GM12878 (cell line): ENCODE results near the gene STX1B. TPM values are rescaled to one million over a fixed set of nuclear protein-coding genes. Genes with fewer than 3 reads are reported as not detected.

Experiments
- ATAC-seq: fragments of 200-7000 bp; cut with Tn5 transposase; 3 replicates; pipeline ENCODE4 v1.9.1; 2020; ENCODE audit warnings: mild to moderate bottlenecking, moderate library complexity
- BruUV-seq: library from RNA; stranded (reverse); fragments of 400-500 nt; replicated peaks from 2 replicates; lab custom pipeline; 2021; lab: Mats Ljungman, UMichigan
- CTCF ChIA-PET: fragments of 300-600 bp; sonication (Branson Sonifier 250); formaldehyde crosslinking; extraction: SDS; loops from one replicate; lab custom pipeline; 2021; ENCODE audit warnings: inconsistent platforms; lab: Yijun Ruan, JAX
- POLR2A ChIA-PET: fragments of 350-600 bp; formaldehyde crosslinking; extraction: SDS; loops from one replicate; lab custom pipeline; 2021; ENCODE audit warnings: inconsistent platforms; lab: Charles Lee
- RAD21 ChIA-PET: fragments of 300-600 bp; sonication (Branson Sonifier 250); formaldehyde crosslinking; loops from one replicate; lab custom pipeline; 2023; ENCODE audit warnings: antibody characterized with exemption; ENCODE audit not compliant: unreplicated experiment; lab: Charles Lee
- SMC1A ChIA-PET: fragments of 300-600 bp; sonication (Branson Sonifier 250); formaldehyde crosslinking; loops from one replicate; lab custom pipeline; 2023; ENCODE audit not compliant: unreplicated experiment, uncharacterized antibody; lab: Charles Lee
- DNase-seq: peaks from one replicate; pipeline ENCODE4 v3.0.0-alpha.2; 2011; ENCODE audit warnings: low read depth, low spot score
- FAIRE-seq: peaks from 3 replicates; lab custom pipeline; 2011; peaks lifted over from hg19 to GRCh38; lab: Jason Lieb, UNC
- H2AFZ ChIP-seq: 2 replicates; pipeline ENCODE4 v1.6.0; 2011; ENCODE audit warnings: low read depth, low read length, control low read depth; ENCODE audit not compliant: control insufficient read depth
- H3K27ac ChIP-seq: 2 replicates; pipeline ENCODE4 v1.5.1; 2011; ENCODE audit warnings: control low read depth; ENCODE audit not compliant: control insufficient read depth, insufficient read depth
- H3K27me3 ChIP-seq, 2 experiments: replicated peaks in 1 of 2; 2 replicates each; pipeline versions ENCODE4 v1.6.0 to v1.6.1; 2011; ENCODE audit warnings: low read length in 1 of 2; ENCODE audit not compliant: control insufficient read depth in 2 of 2, insufficient read depth in 2 of 2
- H3K36me3 ChIP-seq, 2 experiments: 2 replicates each; pipeline ENCODE4 v1.5.1; 2011; ENCODE audit warnings: low read length in 1 of 2; ENCODE audit not compliant: control insufficient read depth in 2 of 2, insufficient read depth in 2 of 2
- H3K4me1 ChIP-seq: 2 replicates; pipeline ENCODE4 v1.6.1; 2011; ENCODE audit warnings: mild to moderate bottlenecking, low read length, moderate library complexity, mixed read lengths; ENCODE audit not compliant: control insufficient read depth, insufficient read depth
- H3K4me2 ChIP-seq: 2 replicates; pipeline ENCODE4 v1.6.0; 2011; ENCODE audit warnings: control low read depth; ENCODE audit not compliant: control insufficient read depth, insufficient read depth
- H3K4me3 ChIP-seq: fragments of 200-600 bp; sonication (generic); 2 replicates; pipeline ENCODE4 v1.5.1; 2016
- H3K79me2 ChIP-seq: 2 replicates; pipeline ENCODE4 v1.6.0; 2011; ENCODE audit warnings: low read length; ENCODE audit not compliant: control insufficient read depth, insufficient read depth
- H3K9ac ChIP-seq: 2 replicates; pipeline ENCODE4 v1.8.0; 2011; ENCODE audit warnings: low read length, control low read depth, mixed read lengths; ENCODE audit not compliant: control insufficient read depth, insufficient read depth
- H3K9me3 ChIP-seq: replicated peaks from 3 replicates; pipeline ENCODE4 v1.5.1; 2011; ENCODE audit warnings: mild to moderate bottlenecking, low read length; ENCODE audit not compliant: control insufficient read depth, insufficient read depth
- H4K20me1 ChIP-seq: 2 replicates; pipeline ENCODE4 v1.6.0; 2011; ENCODE audit not compliant: control insufficient read depth, insufficient read depth
- BACH1 ChIP-seq: fragments of 450-650 bp; IDR thresholded peaks from 2 replicates; pipeline ENCODE4 v1.6.1; 2017; ENCODE audit warnings: mild to moderate bottlenecking, borderline replicate concordance
- GABPA ChIP-seq: IDR thresholded peaks from 2 replicates; pipeline ENCODE4 v1.6.1; 2014; ENCODE audit warnings: antibody characterized with exemption, low read depth, mild to moderate bottlenecking, inconsistent platforms
- MXI1 ChIP-seq: fragments of 150-350 bp; IDR thresholded peaks from 2 replicates; pipeline ENCODE4 v1.6.1; 2011; ENCODE audit warnings: low read depth, mild to moderate bottlenecking, inconsistent platforms, low read length, improper control_type of control experiment
- NFYA ChIP-seq: IDR thresholded peaks from 2 replicates; pipeline ENCODE4 v1.6.1; 2011; ENCODE audit warnings: low read depth, mild to moderate bottlenecking, low read length, improper control_type of control experiment, borderline replicate concordance
- NFYB ChIP-seq: IDR thresholded peaks from 2 replicates; pipeline ENCODE4 v1.6.1; 2011; ENCODE audit warnings: low read depth, mild to moderate bottlenecking, low read length, improper control_type of control experiment, moderate library complexity; ENCODE audit not compliant: insufficient read depth
- NR2C1 ChIP-seq: fragments of 450-650 bp; IDR thresholded peaks from 2 replicates; pipeline ENCODE4 v1.6.1; 2017; ENCODE audit warnings: antibody characterized with exemption, mild to moderate bottlenecking, moderate library complexity
- POU2F2 ChIP-seq: IDR thresholded peaks from 3 replicates; pipeline ENCODE4 v1.6.1; 2011; ENCODE audit warnings: low read depth, mild to moderate bottlenecking, low read length, borderline replicate concordance
- SMAD1 ChIP-seq: fragments of 450-650 bp; IDR thresholded peaks from 2 replicates; pipeline ENCODE4 v1.6.1; 2018; ENCODE audit warnings: mild to moderate bottlenecking, low read depth; ENCODE audit not compliant: partially characterized antibody
- SUZ12 ChIP-seq: fragments of 200-600 bp; sonication (generic); IDR thresholded peaks from one replicate; pipeline ENCODE4 v1.6.1; 2018; ENCODE audit warnings: antibody characterized with exemption, mild to moderate bottlenecking; ENCODE audit not compliant: unreplicated experiment
- YBX1 ChIP-seq: fragments of 450-650 bp; IDR thresholded peaks from 2 replicates; pipeline ENCODE4 v1.6.1; 2016; ENCODE audit warnings: antibody characterized with exemption
- ZNF217 ChIP-seq: fragments of 450-650 bp; IDR thresholded peaks from 2 replicates; pipeline ENCODE4 v1.6.1; 2017; ENCODE audit warnings: antibody characterized with exemption, mild to moderate bottlenecking
- WGBS: methylation state at CpG from one replicate; pipeline ENCODE4 v1.1.6; 2016; ENCODE audit warnings: low lambda C conversion rate; ENCODE audit not compliant: insufficient replicate concordance, insufficient coverage; ENCODE audit errors: missing lambda C conversion rate; 5-methylcytosine and 5-hydroxymethylcytosine counted together
- in situ Hi-C: fragments of 300-500 bp; cut with MboI; formaldehyde crosslinking; loops from 9 replicates; pipeline ENCODE4 v1.14.3; 2018; ENCODE audit warnings: mixed read lengths
- intact Hi-C: fragments of 100-400 bp; cut with micrococcal nuclease; formaldehyde crosslinking; loops from one replicate; pipeline ENCODE4 v1.14.2; 2022; ENCODE audit not compliant: unreplicated experiment
- polyA plus RNA-seq, 11 experiments: library from polyadenylated mRNA; depleted of rRNA in 4 of 11; unstranded in 6 of 11; stranded (reverse) in 5 of 11; fragments of >200 nt; fragmentation: Nextera tagmentation in 4 of 11; fragmentation: Illumina TruSeq in 1 of 11; extraction: Ambion mirVana in 4 of 11; extraction: Trizol in 1 of 11; gene quantifications; 1 replicate in 1 of 11; 2 replicates in 10 of 11; pipeline versions ENCODE4 v1.2.1 to v1.2.3, GENCODE V29; 2011 to 2016; ENCODE audit warnings: inconsistent platforms in 2 of 11, missing spikeins in 2 of 11, low read depth in 1 of 11
- total RNA-seq, 4 experiments: library from RNA; depleted of rRNA in 3 of 4; stranded (reverse); fragments of >200 nt in 3 of 4; fragmentation: Illumina TruSeq in 1 of 4; extraction: Trizol in 1 of 4; gene quantifications; 2 replicates each; pipeline versions ENCODE4 v1.2.1 to v1.2.3, GENCODE V29; 2013 to 2021
- TF ChIP-seq, protein P1 (sequence below): fragments of 450-650 bp; IDR thresholded peaks from 2 replicates; pipeline ENCODE4 v1.6.1; 2018; ENCODE audit warnings: mild to moderate bottlenecking, low read depth, moderate library complexity; ENCODE audit not compliant: partially characterized antibody
- TF ChIP-seq, protein P2 (sequence below): IDR thresholded peaks from 2 replicates; pipeline ENCODE4 v1.6.1; 2011; ENCODE audit warnings: low read depth, mild to moderate bottlenecking, low read length, moderate library complexity, borderline replicate concordance; ENCODE audit errors: extremely low read depth
- TF ChIP-seq, protein P3 (sequence below): fragments of 150-350 bp; IDR thresholded peaks from 2 replicates; pipeline ENCODE4 v1.6.1; 2016; ENCODE audit warnings: low read depth, low read length
- TF ChIP-seq, protein P4 (sequence below): fragments of 450-650 bp; IDR thresholded peaks from 2 replicates; pipeline ENCODE4 v1.6.1; 2017; ENCODE audit warnings: mild to moderate bottlenecking, low read depth, inconsistent platforms; ENCODE audit not compliant: poor library complexity, severe bottlenecking
- TF ChIP-seq, protein P5 (sequence below): IDR thresholded peaks from 2 replicates; pipeline ENCODE4 v1.6.1; 2012; ENCODE audit warnings: low read depth, low read length, improper control_type of control experiment

Gene STX1B
- total and polyA plus RNA-seq, 10 of the 15 experiments (the other 5 are each of a cell fraction or from before 2014, with no cell fraction given) = 0.22 to 2.5 (median 1.1) TPM

DNA sequence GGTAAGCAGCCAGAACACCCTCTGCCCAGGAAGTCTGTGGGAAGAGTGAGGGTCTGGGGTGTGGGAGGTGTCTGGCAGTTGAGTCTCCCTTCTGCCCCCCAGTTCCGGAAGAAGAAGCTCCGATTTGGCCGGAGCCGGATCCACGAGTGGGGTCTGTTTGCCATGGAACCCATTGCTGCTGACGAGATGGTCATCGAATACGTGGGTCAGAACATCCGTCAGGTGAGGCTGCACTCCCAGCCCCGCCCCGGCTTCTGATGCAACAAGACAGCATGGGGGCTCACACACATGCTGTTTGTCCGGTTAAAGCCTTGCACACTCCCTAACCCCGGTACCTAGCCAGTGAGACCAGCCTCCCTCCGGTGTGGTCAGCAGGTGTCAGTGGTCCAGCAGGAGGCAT lies 29.5 kb downstream of the STX1B start:
- Histone ChIP-seq H3K4me2 (no peak overlapping the region), H3K36me3 (peaks cover 8 to 39% of the 10 kb centered on the region in 2 experiments), H3K9ac (no peak overlapping the region), H3K4me3 (no peak overlapping the region), H3K79me2 (no peaks in the 10 kb centered on the region), H3K9me3 (no peaks in the 10 kb centered on the region), H4K20me1 (no peaks in the 10 kb centered on the region), H2AFZ (no peak overlapping the region), H3K4me1 (no peaks in the 10 kb centered on the region), H3K27ac (no peak overlapping the region), H3K27me3 (no peaks in the 10 kb centered on the region)
- ChIA-PET RAD21 (interaction anchor here (0.6 kb wide), 1 partner anchor 43 kb away, joined by 3 read pairs; no protein-coding TSS in a partner anchor), SMC1A (no interaction called here), CTCF (no interaction called here), POLR2A (no interaction called here)
- BruUV-seq = no TSS peak
- DNase-seq (no peak), FAIRE-seq (no peak), ATAC-seq (no peak)
- in situ Hi-C loops (loop anchor here (25.0 kb wide), 1 partner anchor 456 kb away; the partner anchor contains the start of genes COX6A2 and ZNF843), intact Hi-C loops (no loop called here)
- over 99% methylated on average over 14 of the region's 14 CpGs for WGBS
- TF ChIP-seq NFYA = no peak
- no peak for TF ChIP-seq MXI1
- TF ChIP-seq ZNF217 = no peak
- TF ChIP-seq, protein P1, sequence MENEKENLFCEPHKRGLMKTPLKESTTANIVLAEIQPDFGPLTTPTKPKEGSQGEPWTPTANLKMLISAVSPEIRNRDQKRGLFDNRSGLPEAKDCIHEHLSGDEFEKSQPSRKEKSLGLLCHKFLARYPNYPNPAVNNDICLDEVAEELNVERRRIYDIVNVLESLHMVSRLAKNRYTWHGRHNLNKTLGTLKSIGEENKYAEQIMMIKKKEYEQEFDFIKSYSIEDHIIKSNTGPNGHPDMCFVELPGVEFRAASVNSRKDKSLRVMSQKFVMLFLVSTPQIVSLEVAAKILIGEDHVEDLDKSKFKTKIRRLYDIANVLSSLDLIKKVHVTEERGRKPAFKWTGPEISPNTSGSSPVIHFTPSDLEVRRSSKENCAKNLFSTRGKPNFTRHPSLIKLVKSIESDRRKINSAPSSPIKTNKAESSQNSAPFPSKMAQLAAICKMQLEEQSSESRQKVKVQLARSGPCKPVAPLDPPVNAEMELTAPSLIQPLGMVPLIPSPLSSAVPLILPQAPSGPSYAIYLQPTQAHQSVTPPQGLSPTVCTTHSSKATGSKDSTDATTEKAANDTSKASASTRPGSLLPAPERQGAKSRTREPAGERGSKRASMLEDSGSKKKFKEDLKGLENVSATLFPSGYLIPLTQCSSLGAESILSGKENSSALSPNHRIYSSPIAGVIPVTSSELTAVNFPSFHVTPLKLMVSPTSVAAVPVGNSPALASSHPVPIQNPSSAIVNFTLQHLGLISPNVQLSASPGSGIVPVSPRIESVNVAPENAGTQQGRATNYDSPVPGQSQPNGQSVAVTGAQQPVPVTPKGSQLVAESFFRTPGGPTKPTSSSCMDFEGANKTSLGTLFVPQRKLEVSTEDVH = no peak
- no peak for TF ChIP-seq GABPA
- no peak for TF ChIP-seq NR2C1
- TF ChIP-seq, protein P2, sequence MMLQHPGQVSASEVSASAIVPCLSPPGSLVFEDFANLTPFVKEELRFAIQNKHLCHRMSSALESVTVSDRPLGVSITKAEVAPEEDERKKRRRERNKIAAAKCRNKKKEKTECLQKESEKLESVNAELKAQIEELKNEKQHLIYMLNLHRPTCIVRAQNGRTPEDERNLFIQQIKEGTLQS = no peak
- TF ChIP-seq, protein P3, sequence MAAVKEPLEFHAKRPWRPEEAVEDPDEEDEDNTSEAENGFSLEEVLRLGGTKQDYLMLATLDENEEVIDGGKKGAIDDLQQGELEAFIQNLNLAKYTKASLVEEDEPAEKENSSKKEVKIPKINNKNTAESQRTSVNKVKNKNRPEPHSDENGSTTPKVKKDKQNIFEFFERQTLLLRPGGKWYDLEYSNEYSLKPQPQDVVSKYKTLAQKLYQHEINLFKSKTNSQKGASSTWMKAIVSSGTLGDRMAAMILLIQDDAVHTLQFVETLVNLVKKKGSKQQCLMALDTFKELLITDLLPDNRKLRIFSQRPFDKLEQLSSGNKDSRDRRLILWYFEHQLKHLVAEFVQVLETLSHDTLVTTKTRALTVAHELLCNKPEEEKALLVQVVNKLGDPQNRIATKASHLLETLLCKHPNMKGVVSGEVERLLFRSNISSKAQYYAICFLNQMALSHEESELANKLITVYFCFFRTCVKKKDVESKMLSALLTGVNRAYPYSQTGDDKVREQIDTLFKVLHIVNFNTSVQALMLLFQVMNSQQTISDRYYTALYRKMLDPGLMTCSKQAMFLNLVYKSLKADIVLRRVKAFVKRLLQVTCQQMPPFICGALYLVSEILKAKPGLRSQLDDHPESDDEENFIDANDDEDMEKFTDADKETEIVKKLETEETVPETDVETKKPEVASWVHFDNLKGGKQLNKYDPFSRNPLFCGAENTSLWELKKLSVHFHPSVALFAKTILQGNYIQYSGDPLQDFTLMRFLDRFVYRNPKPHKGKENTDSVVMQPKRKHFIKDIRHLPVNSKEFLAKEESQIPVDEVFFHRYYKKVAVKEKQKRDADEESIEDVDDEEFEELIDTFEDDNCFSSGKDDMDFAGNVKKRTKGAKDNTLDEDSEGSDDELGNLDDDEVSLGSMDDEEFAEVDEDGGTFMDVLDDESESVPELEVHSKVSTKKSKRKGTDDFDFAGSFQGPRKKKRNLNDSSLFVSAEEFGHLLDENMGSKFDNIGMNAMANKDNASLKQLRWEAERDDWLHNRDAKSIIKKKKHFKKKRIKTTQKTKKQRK = no peak
- TF ChIP-seq, protein P4, sequence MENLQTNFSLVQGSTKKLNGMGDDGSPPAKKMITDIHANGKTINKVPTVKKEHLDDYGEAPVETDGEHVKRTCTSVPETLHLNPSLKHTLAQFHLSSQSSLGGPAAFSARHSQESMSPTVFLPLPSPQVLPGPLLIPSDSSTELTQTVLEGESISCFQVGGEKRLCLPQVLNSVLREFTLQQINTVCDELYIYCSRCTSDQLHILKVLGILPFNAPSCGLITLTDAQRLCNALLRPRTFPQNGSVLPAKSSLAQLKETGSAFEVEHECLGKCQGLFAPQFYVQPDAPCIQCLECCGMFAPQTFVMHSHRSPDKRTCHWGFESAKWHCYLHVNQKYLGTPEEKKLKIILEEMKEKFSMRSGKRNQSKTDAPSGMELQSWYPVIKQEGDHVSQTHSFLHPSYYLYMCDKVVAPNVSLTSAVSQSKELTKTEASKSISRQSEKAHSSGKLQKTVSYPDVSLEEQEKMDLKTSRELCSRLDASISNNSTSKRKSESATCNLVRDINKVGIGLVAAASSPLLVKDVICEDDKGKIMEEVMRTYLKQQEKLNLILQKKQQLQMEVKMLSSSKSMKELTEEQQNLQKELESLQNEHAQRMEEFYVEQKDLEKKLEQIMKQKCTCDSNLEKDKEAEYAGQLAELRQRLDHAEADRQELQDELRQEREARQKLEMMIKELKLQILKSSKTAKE = no peak
- TF ChIP-seq SMAD1 = no peak
- TF ChIP-seq YBX1 = no peak
- TF ChIP-seq, protein P5, sequence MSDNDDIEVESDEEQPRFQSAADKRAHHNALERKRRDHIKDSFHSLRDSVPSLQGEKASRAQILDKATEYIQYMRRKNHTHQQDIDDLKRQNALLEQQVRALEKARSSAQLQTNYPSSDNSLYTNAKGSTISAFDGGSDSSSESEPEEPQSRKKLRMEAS = no peak
- TF ChIP-seq NFYB = no peak
- no peak for TF ChIP-seq SUZ12
- TF ChIP-seq POU2F2 = no peak
- TF ChIP-seq BACH1 = no peak
